GM19397 (cell line): ENCODE data around the gene ERN1.

Source experiments
- ATAC-seq: cut with Tn5 transposase; IDR thresholded peaks from one replicate; pipeline ENCODE4 v1.9.1; 2021; ENCODE audit warnings: mild to moderate bottlenecking, moderate library complexity; ENCODE audit not compliant: unreplicated experiment

The ERN1 gene

GRCh38 chr17:63996430-63997182 is 133.3 kb downstream of the ERN1 start:
- ATAC-seq = no peak

DNA sequence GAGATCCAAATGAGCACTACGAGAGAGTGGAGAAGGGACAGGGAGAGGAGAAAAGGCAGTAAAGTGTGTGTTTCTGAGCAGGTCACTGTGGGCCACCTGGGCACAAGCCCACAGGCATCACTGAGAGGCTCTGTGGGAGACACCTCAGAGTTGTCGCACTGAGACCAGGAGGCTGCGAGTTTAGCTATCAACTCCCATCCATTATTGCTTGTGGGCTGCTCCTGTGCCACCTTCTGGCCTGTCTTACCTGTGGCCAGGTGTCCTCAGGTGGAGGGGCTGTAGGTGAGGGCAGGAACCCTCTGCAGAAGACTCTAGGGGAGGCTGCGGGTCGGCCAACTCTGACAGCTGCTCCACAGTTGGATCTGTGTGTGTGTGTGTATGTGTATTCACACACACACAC is 134.3 kb downstream of the ERN1 start:
- no peak for ATAC-seq

- no peak for ATAC-seq
Observed at GRCh38 chr17:63993368-63993985, 136.5 kb downstream of the ERN1 start.

DNA sequence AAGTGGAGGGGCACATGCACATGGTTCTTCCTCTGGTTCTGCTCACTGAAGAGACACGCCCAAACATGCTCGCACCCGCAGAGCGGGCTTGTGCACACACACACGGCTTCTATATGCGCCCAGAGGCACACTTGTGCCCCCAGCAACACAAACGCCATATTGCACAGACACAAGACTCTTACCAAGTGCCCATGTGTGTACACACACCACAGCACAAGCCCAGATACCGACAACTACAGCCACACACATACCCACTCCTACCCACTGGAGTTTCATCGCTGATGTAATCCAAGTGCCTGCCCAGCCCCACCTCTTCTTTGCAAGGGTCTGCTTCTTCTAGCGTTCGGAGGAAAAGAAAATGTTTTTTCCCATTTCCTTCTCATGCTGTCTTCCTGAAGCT is 138.3 kb downstream of the ERN1 start:
- no peak for ATAC-seq

DNA sequence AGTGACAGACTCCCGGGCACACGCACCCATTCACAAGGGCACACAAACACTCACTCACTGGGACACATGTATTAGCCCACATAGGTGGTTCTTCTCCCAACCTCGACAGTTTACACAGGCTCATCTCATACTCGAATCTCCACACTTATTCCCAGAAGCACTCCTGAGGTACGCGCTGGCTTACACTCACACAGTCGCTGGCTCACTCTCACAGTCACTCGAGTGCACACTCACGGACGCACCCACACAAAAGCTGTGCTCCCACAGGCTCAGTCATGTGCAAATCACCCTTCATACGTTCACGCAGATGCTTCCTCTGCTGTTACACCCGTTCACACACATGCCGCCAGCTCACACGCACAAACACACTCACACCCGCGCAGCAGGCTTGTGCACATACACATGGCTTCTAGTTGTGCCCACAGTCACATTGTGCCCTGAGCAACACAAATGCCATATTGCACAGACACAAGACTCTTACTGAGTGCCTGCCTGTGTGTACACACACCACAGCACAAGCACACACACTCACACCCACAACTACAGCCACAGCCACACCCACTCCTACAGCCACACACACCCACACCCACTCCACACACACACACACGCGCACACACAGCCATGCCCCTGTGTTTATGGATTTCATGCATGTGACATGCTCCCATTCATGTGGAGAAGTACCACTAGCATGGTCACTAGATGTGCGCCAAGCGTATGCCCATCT is 140.2 kb downstream of the ERN1 start:
- no peak for ATAC-seq
